B cell (primary cell): Measurements from ENCODE around the gene NAP1L1. TPM values are rescaled to one million over a fixed set of nuclear protein-coding genes. Genes with fewer than 3 reads are reported as not detected.

ENCODE experiments used
- ATAC-seq: fragments of 200-7000 bp; cut with Tn5 transposase; one replicate; pipeline ENCODE4 v1.10.0; 2021; ENCODE audit warnings: low read depth, mild to moderate bottlenecking, moderate number of reproducible peaks, moderate library complexity
- CTCF ChIA-PET: fragments of 350-600 bp; sonication (Branson Sonifier 250); formaldehyde crosslinking; loops from one replicate; lab custom pipeline; 2021; ENCODE audit warnings: antibody characterized with exemption, inconsistent platforms; lab: Charles Lee
- POLR2A ChIA-PET: fragments of 350-600 bp; sonication (Branson Sonifier 250); formaldehyde crosslinking; loops from one replicate; lab custom pipeline; 2021; ENCODE audit warnings: antibody characterized with exemption; lab: Charles Lee
- DNase-seq: peaks from one replicate; pipeline ENCODE4 v3.0.0; 2013
- H2AFZ ChIP-seq: 2 replicates; pipeline ENCODE4 v1.6.1; 2012; ENCODE audit warnings: mild to moderate bottlenecking, low read depth, low read length; ENCODE audit not compliant: insufficient read depth, poor library complexity, severe bottlenecking
- H3K27ac ChIP-seq, 2 donors: 1 replicate in 1 of 2; 2 replicates in 1 of 2; pipeline ENCODE4 v1.5.1; 2012 to 2013; ENCODE audit warnings: low read length in 2 of 2, mild to moderate bottlenecking in 2 of 2, moderate library complexity in 1 of 2
- H3K27me3 ChIP-seq, 4 experiments: fragments of 200-600 bp in 1 of 4; sonication (generic) in 1 of 4; replicated peaks in 1 of 4; 1 replicate in 2 of 4; 2 replicates in 2 of 4; pipeline versions ENCODE4 v1.6.1 to v1.7.0; 2013 to 2016; ENCODE audit warnings: low read length in 3 of 4, mild to moderate bottlenecking in 2 of 4, mixed read lengths in 1 of 4, moderate library complexity in 1 of 4; ENCODE audit not compliant: insufficient read depth in 4 of 4, control insufficient read depth in 3 of 4; ENCODE audit errors: control extremely low read depth in 1 of 4
- H3K36me3 ChIP-seq, 2 experiments: replicated peaks in 1 of 2; 1 replicate in 1 of 2; 2 replicates in 1 of 2; pipeline versions ENCODE4 v1.6.1 to v1.7.1; 2013; ENCODE audit warnings: low read length in 1 of 2; ENCODE audit not compliant: insufficient read depth in 2 of 2, control insufficient read depth in 1 of 2; ENCODE audit errors: control extremely low read depth in 1 of 2, extremely low read depth in 1 of 2
- H3K4me1 ChIP-seq, 2 donors: fragments of 200-600 bp in 1 of 2; sonication (generic) in 1 of 2; 1 replicate in 1 of 2; 2 replicates in 1 of 2; pipeline versions ENCODE4 v1.5.1 to v1.6.1; 2013 to 2017; ENCODE audit warnings: low read length in 2 of 2; ENCODE audit not compliant: control insufficient read depth in 2 of 2, insufficient read depth in 2 of 2
- H3K4me2 ChIP-seq: replicated peaks from 2 replicates; pipeline ENCODE3; 2012; ENCODE audit warnings: mild to moderate bottlenecking, low read depth, low read length; ENCODE audit not compliant: poor library complexity, severe bottlenecking
- H3K4me3 ChIP-seq, 5 experiments: fragments of 200-600 bp in 1 of 5; sonication (generic) in 1 of 5; 1 replicate in 3 of 5; 2 replicates in 2 of 5; pipeline versions ENCODE4 v1.5.1 to v1.7.0; 2011 to 2016; ENCODE audit warnings: low read length in 4 of 5, mild to moderate bottlenecking in 4 of 5, low read depth in 2 of 5, control low read depth in 1 of 5, moderate library complexity in 1 of 5; ENCODE audit not compliant: insufficient read depth in 1 of 5; ENCODE audit errors: control extremely low read depth in 1 of 5, extremely low read depth in 1 of 5
- H3K79me2 ChIP-seq: fragments of 200-600 bp; sonication (generic); one replicate; pipeline ENCODE4 v1.6.0; 2016; ENCODE audit warnings: low read length; ENCODE audit not compliant: control insufficient read depth, insufficient read depth
- H3K9ac ChIP-seq: fragments of 200-600 bp; sonication (generic); 2 replicates; pipeline ENCODE4 v1.6.1; 2017; ENCODE audit warnings: mild to moderate bottlenecking, low read length, moderate library complexity
- H3K9me3 ChIP-seq, 3 donors: one replicate each; pipeline versions ENCODE4 v1.6.1 to v1.7.1; 2013; ENCODE audit warnings: low read length in 2 of 3; ENCODE audit not compliant: control insufficient read depth in 2 of 3, insufficient read depth in 1 of 3; ENCODE audit errors: control extremely low read depth in 1 of 3
- H4K20me1 ChIP-seq: 2 replicates; pipeline ENCODE4 v1.6.0; 2012; ENCODE audit warnings: mild to moderate bottlenecking, low read length; ENCODE audit not compliant: insufficient read depth, control insufficient read depth, poor library complexity, severe bottlenecking
- H3K27ac Mint-ChIP-seq: one replicate; pipeline ENCODE4 v1.8.0; 2021; ENCODE audit warnings: mixed read lengths
- H3K27me3 Mint-ChIP-seq: one replicate; pipeline ENCODE4 v1.8.0; 2021; ENCODE audit warnings: mixed read lengths
- H3K4me1 Mint-ChIP-seq: one replicate; pipeline ENCODE4 v1.8.0; 2021; ENCODE audit warnings: mixed read lengths
- H3K4me3 Mint-ChIP-seq: one replicate; pipeline ENCODE4 v1.8.0; 2021; ENCODE audit warnings: mixed read lengths
- H3K9me3 Mint-ChIP-seq: one replicate; pipeline ENCODE4 v1.8.0; 2022; ENCODE audit warnings: mixed read lengths; ENCODE audit not compliant: insufficient read depth
- CTCF ChIP-seq: fragments of 200-600 bp; IDR thresholded peaks from one replicate; pipeline ENCODE4 v1.8.0; 2022; ENCODE audit warnings: antibody characterized with exemption, mild to moderate bottlenecking
- EZH2 ChIP-seq: IDR thresholded peaks from 2 replicates; pipeline ENCODE4 v1.6.1; 2012; ENCODE audit warnings: borderline replicate concordance, low read depth, mild to moderate bottlenecking, moderate library complexity, low read length; ENCODE audit not compliant: insufficient read depth, poor library complexity, severe bottlenecking
- WGBS: methylation state at CpG from one replicate; pipeline ENCODE4 v1.1.5; 2013; ENCODE audit warnings: missing lambda C conversion rate; ENCODE audit not compliant: insufficient coverage; 5-methylcytosine and 5-hydroxymethylcytosine counted together
- intact Hi-C: fragments of 100-400 bp; cut with micrococcal nuclease; formaldehyde crosslinking; loops from one replicate; pipeline ENCODE4 v1.10.0; 2022
- polyA plus RNA-seq: library from polyadenylated mRNA; depleted of rRNA; stranded (reverse); fragments of >200 nt; gene quantifications from 2 replicates; pipeline ENCODE4 v1.2.3, GENCODE V29; 2012
- total RNA-seq, 2 donors: library from RNA; stranded (reverse); fragments of 120-200 nt in 1 of 2; gene quantifications; 1 replicate in 1 of 2; 2 replicates in 1 of 2; pipeline versions ENCODE4 v1.2.3 to v1.2.4, GENCODE V29; 2013 to 2022

NAP1L1 gene
- total and polyA plus RNA-seq, 2 donors (not counting 1 experiment from before 2014, with no cell fraction given): 165 to 766 TPM

GRCh38 chr12:76023069-76023690, 61.3 kb downstream of the NAP1L1 start:
- TF ChIP-seq CTCF (no peak), EZH2 (no peak)
- Mint-ChIP-seq H3K4me3 (no peak overlapping the region), H3K27me3 (peaks cover 41% of the 10 kb centered on the region), H3K9me3 (no peaks in the 10 kb centered on the region), H3K4me1 (peaks cover 10% of the 10 kb centered on the region), H3K27ac (no peak overlapping the region)
- ChIA-PET POLR2A (no interaction called here), CTCF (no interaction called here)
- Histone ChIP-seq H3K4me3 (no peak overlapping the region), H3K9ac (no peak overlapping the region), H3K36me3 (no peaks in the 10 kb centered on the region), H3K79me2 (no peaks in the 10 kb centered on the region), H2AFZ (no peak overlapping the region), H4K20me1 (no peaks in the 10 kb centered on the region), H3K4me2 (no peak overlapping the region), H3K27me3 (peaks cover 0 to 20% (median 13%) of the 10 kb centered on the region in 4 experiments), H3K4me1 (no peaks in the 10 kb centered on the region), H3K9me3 (no peaks in the 10 kb centered on the region), H3K27ac (no peak overlapping the region)
- 83% methylated on average over 1 of the region's 2 CpGs for WGBS
- intact Hi-C loops: no loop called here
- DNase-seq: no peak
- no peak for ATAC-seq

- H3K36me3 ChIP-seq: no peaks in the 10 kb centered on the region
- H3K9me3 ChIP-seq: no peaks in the 10 kb centered on the region
- intact Hi-C loops: no loop called here
- H3K79me2 ChIP-seq: no peaks in the 10 kb centered on the region
- peaks cover 10% of the 10 kb centered on the region for H3K4me1 Mint-ChIP-seq
- CTCF ChIA-PET: no interaction called here
- H2AFZ ChIP-seq: no peak overlapping the region
- no peak overlapping the region for H3K27ac Mint-ChIP-seq
- no peak for ATAC-seq
- H3K27me3 ChIP-seq: peaks cover 0 to 16% (median 14%) of the 10 kb centered on the region in 4 experiments
- H3K27ac ChIP-seq: no peak overlapping the region
- no peak for TF ChIP-seq EZH2
- TF ChIP-seq CTCF: no peak
- H3K27me3 Mint-ChIP-seq: peaks cover 42% of the 10 kb centered on the region
- no peak overlapping the region for H3K4me2 ChIP-seq
- WGBS: 100% methylated on average over 1 of the region's 3 CpGs
- H3K4me3 Mint-ChIP-seq: no peak overlapping the region
- H3K4me1 ChIP-seq: no peaks in the 10 kb centered on the region
- POLR2A ChIA-PET: no interaction called here
- no peak overlapping the region for H3K9ac ChIP-seq
- DNase-seq: no peak
- no peak overlapping the region for H3K4me3 ChIP-seq
- no peaks in the 10 kb centered on the region for H3K9me3 Mint-ChIP-seq
- no peaks in the 10 kb centered on the region for H4K20me1 ChIP-seq
These were observed 62.0 kb downstream of the NAP1L1 start for GRCh38 chr12:76022506-76022905.
